IPS-15b (cell line): ENCODE results near the gene PRKAR1A.

Source experiments
- H3K27me3 ChIP-seq: one replicate; pipeline ENCODE4 v1.6.1; 2013; ENCODE audit warnings: low read length; ENCODE audit not compliant: control insufficient read depth, insufficient read depth
- H3K36me3 ChIP-seq: one replicate; pipeline ENCODE4 v1.6.1; 2013; ENCODE audit warnings: low read length; ENCODE audit not compliant: control insufficient read depth, insufficient read depth
- H3K4me1 ChIP-seq: one replicate; pipeline ENCODE4 v1.6.1; 2013; ENCODE audit warnings: mild to moderate bottlenecking, low read length; ENCODE audit not compliant: control insufficient read depth, insufficient read depth
- H3K4me3 ChIP-seq: one replicate; pipeline ENCODE4 v1.5.1; 2013; ENCODE audit warnings: low read depth, low read length
- H3K9ac ChIP-seq: one replicate; pipeline ENCODE4 v1.6.1; 2013; ENCODE audit warnings: low read depth, mild to moderate bottlenecking, low read length
- H3K9me3 ChIP-seq: one replicate; pipeline ENCODE4 v1.6.1; 2013; ENCODE audit warnings: mild to moderate bottlenecking, low read length; ENCODE audit not compliant: control insufficient read depth, insufficient read depth

Gene PRKAR1A

GRCh38 chr17:68598545-68598961 is 86.3 kb downstream of the PRKAR1A start:
- H3K36me3 ChIP-seq: no peaks in the 10 kb centered on the region
- H3K4me1 ChIP-seq: peaks cover 21% of the 10 kb centered on the region
- H3K27me3 ChIP-seq: no peaks in the 10 kb centered on the region
- peak overlapping the region; percentile 95 for H3K9ac ChIP-seq
- peak overlapping the region; percentile 90 for H3K4me3 ChIP-seq
- no peaks in the 10 kb centered on the region for H3K9me3 ChIP-seq

DNA sequence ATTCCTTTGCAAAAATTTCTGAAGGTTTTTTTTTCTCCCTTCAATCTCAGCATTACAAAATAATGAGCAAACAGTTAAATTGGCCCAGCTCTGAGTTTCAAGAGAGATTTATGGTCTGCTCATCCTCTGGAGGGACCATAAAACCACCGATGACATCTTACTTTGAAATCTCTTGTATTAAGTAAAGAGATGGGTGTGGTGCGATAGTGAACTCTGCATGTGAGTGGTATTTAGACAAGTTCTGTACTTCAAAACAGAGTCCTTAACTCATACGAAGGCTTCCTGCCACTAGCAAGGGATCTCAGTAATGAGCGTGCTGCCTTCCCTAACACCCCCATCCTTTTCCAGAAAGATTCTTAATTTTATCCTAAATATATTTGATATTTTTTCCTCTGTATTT is 86.9 kb downstream of the PRKAR1A start:
- Histone ChIP-seq H3K4me3 (peak overlapping the region; percentile 90), H3K9me3 (no peaks in the 10 kb centered on the region), H3K4me1 (peaks cover 24% of the 10 kb centered on the region), H3K27me3 (no peaks in the 10 kb centered on the region), H3K36me3 (no peaks in the 10 kb centered on the region), H3K9ac (peak overlapping the region; percentile 95)

GRCh38 chr17:68599552-68600066 is 87.4 kb downstream of the PRKAR1A start:
- Histone ChIP-seq H3K9me3 (no peaks in the 10 kb centered on the region), H3K9ac (peak overlapping the region; percentile 95), H3K4me3 (peak overlapping the region; percentile 90)

GRCh38 chr17:68600067-68600930 is 88.1 kb downstream of the PRKAR1A start:
- Histone ChIP-seq H3K36me3 (no peaks in the 10 kb centered on the region), H3K4me3 (peak overlapping the region; percentile 90), H3K9ac (peak overlapping the region; percentile 95), H3K27me3 (no peaks in the 10 kb centered on the region), H3K4me1 (peaks cover 30% of the 10 kb centered on the region), H3K9me3 (no peaks in the 10 kb centered on the region)

More at GRCh38 chr17:68599552-68600066, 87.4 kb downstream of the PRKAR1A start:
- no peaks in the 10 kb centered on the region for H3K27me3 ChIP-seq
- peaks cover 24% of the 10 kb centered on the region for H3K4me1 ChIP-seq
- no peaks in the 10 kb centered on the region for H3K36me3 ChIP-seq
